NCI-H146 treated with DMSO at 0.1 percent for 48 hours (cell line): Measurements from ENCODE around the gene RPL36.

Source experiments
- DNase-seq: peaks from one replicate; lab custom pipeline; 2025; ENCODE audit not compliant: unreplicated experiment; lab: John Stamatoyannopoulos, UW

Gene RPL36

GRCh38 chr19:5673752-5674151, 16.3 kb upstream of the RPL36 start:
- no peak for DNase-seq

DNA sequence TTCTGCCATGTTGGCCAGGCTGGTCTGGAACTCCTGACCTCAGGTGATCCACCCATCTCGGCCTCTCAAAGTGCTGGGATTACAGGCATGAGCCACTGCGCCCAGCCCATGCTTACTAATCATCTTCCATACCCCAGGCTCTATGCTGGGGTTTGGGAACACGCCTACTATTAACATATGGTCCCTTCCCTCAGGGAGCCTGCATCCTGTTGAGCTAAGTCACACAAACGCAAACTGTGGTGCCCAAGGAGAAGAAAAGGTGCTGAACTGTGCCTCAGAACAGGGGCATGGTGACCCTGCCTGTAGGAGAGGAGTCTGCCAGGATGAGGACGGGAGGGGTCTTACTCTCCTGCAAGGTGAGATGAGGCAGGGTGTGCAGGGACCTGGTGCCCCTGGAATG, 15.4 kb upstream of the RPL36 start:
- no peak for DNase-seq

GRCh38 chr19:5676105-5676771, 13.9 kb upstream of the RPL36 start:
- DNase-seq, result no peak

- DNase-seq, result no peak
These were observed 13.4 kb upstream of the RPL36 start for GRCh38 chr19:5676772-5677105.

- DNase-seq, result no peak
These were observed 13.0 kb upstream of the RPL36 start for GRCh38 chr19:5677136-5677535.

DNA sequence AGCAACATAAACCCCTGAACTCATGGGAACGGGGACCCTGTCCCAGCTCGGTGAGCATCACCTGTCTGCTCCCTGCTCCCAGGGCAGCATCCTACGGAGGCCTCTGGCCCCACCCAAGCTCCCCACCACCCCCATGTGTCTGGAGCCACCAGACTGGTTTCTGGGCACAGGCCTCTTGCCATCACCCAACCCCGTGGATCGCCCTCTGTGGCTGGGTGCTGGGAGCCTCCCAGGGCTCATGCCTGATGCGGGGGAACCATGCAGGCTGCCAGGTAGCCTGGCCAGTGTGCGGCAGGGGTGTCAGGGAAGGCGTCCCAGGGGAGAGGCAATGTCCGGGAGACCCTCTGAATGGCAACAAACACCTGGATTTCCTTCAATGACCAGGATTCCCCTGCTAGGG, 12.5 kb upstream of the RPL36 start:
- DNase-seq, result no peak

DNA sequence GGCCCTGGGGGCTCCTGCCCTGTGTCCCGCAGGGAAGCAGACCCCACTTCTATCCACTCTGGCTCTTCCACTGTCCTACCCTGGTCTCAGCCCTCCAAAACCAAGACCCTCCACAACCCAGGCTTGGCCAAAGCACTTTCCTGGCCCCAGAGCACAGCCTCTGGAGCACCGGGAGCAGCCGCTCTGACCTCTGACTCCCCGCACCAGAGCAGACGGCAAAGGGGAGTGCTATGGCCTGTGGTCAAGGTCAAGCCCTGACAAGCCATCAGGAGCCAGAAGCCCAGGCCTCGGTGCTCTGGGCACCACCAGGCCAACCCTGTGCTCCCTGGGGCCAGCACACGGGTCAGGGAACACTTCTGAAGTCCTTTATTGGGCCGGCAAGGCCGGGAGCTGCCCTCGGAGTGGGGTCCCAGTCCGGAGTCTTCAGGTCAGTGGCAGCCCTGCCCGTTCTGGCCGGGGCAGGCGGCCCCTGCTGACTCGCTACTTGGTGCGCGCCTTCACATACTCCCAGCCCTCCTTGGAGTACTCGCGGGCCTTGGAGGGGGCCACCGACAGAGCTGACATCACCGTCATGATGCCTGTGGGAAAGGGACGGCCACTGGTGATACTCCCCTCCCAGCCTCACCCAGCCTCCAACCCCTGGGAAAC, 11.9 kb upstream of the RPL36 start:
- DNase-seq, result no peak

GRCh38 chr19:5679289-5680083, 10.6 kb upstream of the RPL36 start:
- no peak for DNase-seq

- DNase-seq, result no peak
These were observed 10.0 kb upstream of the RPL36 start for GRCh38 chr19:5680084-5680436.

DNA sequence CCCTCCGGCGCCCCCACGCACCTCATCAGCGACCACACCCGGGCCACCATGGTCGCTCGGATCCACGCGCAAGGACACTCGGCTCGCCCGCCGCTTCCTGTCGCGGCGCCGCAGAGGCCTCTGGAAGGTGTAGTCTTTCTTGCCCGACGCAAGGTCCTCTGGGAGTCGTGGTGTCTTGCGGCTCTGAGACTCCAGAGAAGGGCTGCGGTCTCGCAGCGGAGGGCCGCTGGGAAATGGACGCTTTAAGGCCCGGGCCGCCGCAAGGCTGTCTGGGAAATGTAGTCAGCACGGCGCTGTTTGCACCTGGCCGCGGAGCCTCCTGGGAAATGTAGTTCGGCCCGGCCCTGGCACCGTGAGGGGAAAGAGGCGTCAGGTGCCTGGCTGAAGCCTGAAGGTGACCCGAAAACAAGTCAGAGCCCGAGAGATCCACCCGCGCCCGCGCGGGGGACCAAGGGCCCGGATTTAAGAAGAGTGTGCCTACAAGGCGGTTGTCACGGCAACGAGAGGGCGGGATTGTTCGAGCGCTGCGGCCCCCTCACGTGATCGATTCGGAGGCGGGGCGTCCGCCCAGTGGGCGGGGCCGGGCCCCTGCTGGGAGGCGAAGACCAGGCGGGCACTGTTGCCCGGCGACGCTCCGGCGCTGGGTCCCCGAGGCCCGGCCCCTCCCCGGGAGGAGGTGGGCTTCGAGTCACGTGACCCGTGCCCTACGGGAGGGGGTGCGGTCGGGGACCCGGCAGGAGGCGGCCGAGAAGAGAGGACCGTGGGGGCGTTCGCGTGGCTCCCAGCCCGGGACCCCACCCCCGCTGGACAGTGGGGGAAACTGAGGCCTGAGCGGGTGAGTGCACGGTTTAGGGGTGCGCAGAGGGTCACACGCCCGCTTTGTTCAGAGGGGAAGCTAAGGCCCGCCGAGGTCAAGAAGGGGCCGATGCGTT, 9.4 kb upstream of the RPL36 start, which contains the start of the genes HSD11B1L and MICOS13:
TSS of gene HSD11B1L (plus strand) at position 591 of the 932 bp plus-strand sequence. CDS start 3,806 bp downstream, outside the sequence.
TSS of gene MICOS13 (minus strand) at position 80 of the 932 bp plus-strand sequence. CDS start at position 50, 30 bp downstream.
- DNase-seq, result peak; percentile 87

GRCh38 chr19:5681391-5682106, 8.5 kb upstream of the RPL36 start:
- no peak for DNase-seq

DNA sequence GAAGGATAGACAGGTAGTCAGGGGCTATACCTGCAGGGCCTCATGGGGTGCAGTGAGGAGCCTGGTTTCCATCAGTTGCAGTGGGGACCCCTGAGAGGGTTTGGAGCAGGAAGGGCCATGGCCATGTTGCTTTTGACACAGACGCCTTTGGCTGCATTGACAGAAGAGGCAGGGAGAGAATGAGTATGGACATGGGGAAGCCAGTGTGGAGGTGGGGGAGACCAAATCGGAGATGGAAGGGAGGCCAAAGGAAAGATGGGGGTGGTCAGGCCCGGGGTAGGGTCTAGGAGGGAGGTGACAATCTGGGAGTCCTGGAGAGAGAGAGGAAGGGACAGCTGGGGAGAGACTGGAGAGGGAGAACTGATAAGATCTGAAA, 8.0 kb upstream of the RPL36 start:
- DNase-seq, result no peak

GRCh38 chr19:5683177-5683886, 6.8 kb upstream of the RPL36 start:
- DNase-seq, result no peak

- DNase-seq, result no peak
These were observed 5.2 kb upstream of the RPL36 start for GRCh38 chr19:5684694-5685430.

GRCh38 chr19:5686326-5686646, 3.8 kb upstream of the RPL36 start:
- DNase-seq, result no peak

GRCh38 chr19:5686647-5687359, 3.3 kb upstream of the RPL36 start:
- DNase-seq, result peak; percentile 66

- no peak for DNase-seq
These were observed 2.5 kb upstream of the RPL36 start for GRCh38 chr19:5687360-5688198.
